ENCODE measurements around the gene CEBPG. TPM values are rescaled to one million over a fixed set of nuclear protein-coding genes. Genes with fewer than 3 reads are reported as not detected.

The CEBPG gene
- total RNA-seq, 1 donor from 2014 or later, result 75.1 TPM

GRCh38 chr19:33409906-33410685, 36.6 kb downstream of the CEBPG start:
- no peak for TF ChIP-seq CTCF (IDR thresholded peaks at IDR 0.05; ENCODE audit: partially characterized antibody, unreplicated experiment)
- Mint-ChIP-seq H3K36me3 (ENCODE audit: unreplicated experiment) (no peaks in the 10 kb centered on the region), H3K4me3 (ENCODE audit: unreplicated experiment) (no peak overlapping the region), H3K27ac (ENCODE audit: unreplicated experiment) (no peak overlapping the region), H3K4me1 (ENCODE audit: low read depth, unreplicated experiment) (peaks cover 9% of the 10 kb centered on the region), H3K27me3 (ENCODE audit: unreplicated experiment) (peaks cover 6% of the 10 kb centered on the region), H3K9me3 (ENCODE audit: unreplicated experiment) (peaks cover 2% of the 10 kb centered on the region)
- DNase-seq, result peak; percentile 3

- no peak overlapping the region for H3K4me3 Mint-ChIP-seq (ENCODE audit: unreplicated experiment)
- H3K9me3 Mint-ChIP-seq (ENCODE audit: unreplicated experiment), result peaks cover 6% of the 10 kb centered on the region
- peaks cover 10% of the 10 kb centered on the region for H3K4me1 Mint-ChIP-seq (ENCODE audit: low read depth, unreplicated experiment)
- H3K27me3 Mint-ChIP-seq (ENCODE audit: unreplicated experiment), result peaks cover 8% of the 10 kb centered on the region
- no peaks in the 10 kb centered on the region for H3K36me3 Mint-ChIP-seq (ENCODE audit: unreplicated experiment)
- no peak overlapping the region for H3K27ac Mint-ChIP-seq (ENCODE audit: unreplicated experiment)
- TF ChIP-seq CTCF (IDR thresholded peaks at IDR 0.05; ENCODE audit: partially characterized antibody, unreplicated experiment), result no peak
- no peak for DNase-seq
Observed at GRCh38 chr19:33410915-33411401, 37.4 kb downstream of the CEBPG start.

- no peak for TF ChIP-seq CTCF (IDR thresholded peaks at IDR 0.05; ENCODE audit: partially characterized antibody, unreplicated experiment)
- DNase-seq, result no peak
- Mint-ChIP-seq H3K27me3 (ENCODE audit: unreplicated experiment) (peaks cover 10% of the 10 kb centered on the region), H3K36me3 (ENCODE audit: unreplicated experiment) (no peaks in the 10 kb centered on the region), H3K9me3 (ENCODE audit: unreplicated experiment) (peaks cover 9% of the 10 kb centered on the region), H3K4me1 (ENCODE audit: low read depth, unreplicated experiment) (peaks cover 10% of the 10 kb centered on the region), H3K27ac (ENCODE audit: unreplicated experiment) (no peak overlapping the region), H3K4me3 (ENCODE audit: unreplicated experiment) (no peak overlapping the region)
Observed at GRCh38 chr19:33411621-33412180, 38.2 kb downstream of the CEBPG start.

- H3K9me3 Mint-ChIP-seq (ENCODE audit: unreplicated experiment), result peaks cover 8% of the 10 kb centered on the region
- H3K4me3 Mint-ChIP-seq (ENCODE audit: unreplicated experiment), result no peak overlapping the region
- no peak for TF ChIP-seq CTCF (IDR thresholded peaks at IDR 0.05; ENCODE audit: partially characterized antibody, unreplicated experiment)
- no peak overlapping the region for H3K27ac Mint-ChIP-seq (ENCODE audit: unreplicated experiment)
- DNase-seq, result no peak
- peaks cover 14% of the 10 kb centered on the region for H3K4me1 Mint-ChIP-seq (ENCODE audit: low read depth, unreplicated experiment)
- no peaks in the 10 kb centered on the region for H3K36me3 Mint-ChIP-seq (ENCODE audit: unreplicated experiment)
- peaks cover 10% of the 10 kb centered on the region for H3K27me3 Mint-ChIP-seq (ENCODE audit: unreplicated experiment)
Observed at GRCh38 chr19:33412601-33413425, 39.3 kb downstream of the CEBPG start.
